ENCODE measurements around the gene BTNL3.

GRCh38 chr5:181054871-181055459, 66.3 kb downstream of the BTNL3 start:
- TF ChIP-seq CTCF (IDR thresholded peaks at IDR 0.05) (no peak), POLR2A (IDR thresholded peaks at IDR 0.05) (no peak)

Data from heart left ventricle (tissue), 13 donors.